B cell (primary cell): ENCODE results near the gene SLC4A4. TPM values are rescaled to one million over a fixed set of nuclear protein-coding genes. Genes with fewer than 3 reads are reported as not detected.

Experiments
- ATAC-seq: fragments of 200-7000 bp; cut with Tn5 transposase; one replicate; pipeline ENCODE4 v1.10.0; 2021; ENCODE audit warnings: low read depth, mild to moderate bottlenecking, moderate number of reproducible peaks, moderate library complexity
- CTCF ChIA-PET: fragments of 350-600 bp; sonication (Branson Sonifier 250); formaldehyde crosslinking; loops from one replicate; lab custom pipeline; 2021; ENCODE audit warnings: antibody characterized with exemption, inconsistent platforms; lab: Charles Lee
- POLR2A ChIA-PET: fragments of 350-600 bp; sonication (Branson Sonifier 250); formaldehyde crosslinking; loops from one replicate; lab custom pipeline; 2021; ENCODE audit warnings: antibody characterized with exemption; lab: Charles Lee
- DNase-seq: peaks from one replicate; pipeline ENCODE4 v3.0.0; 2013
- H2AFZ ChIP-seq: 2 replicates; pipeline ENCODE4 v1.6.1; 2012; ENCODE audit warnings: mild to moderate bottlenecking, low read depth, low read length; ENCODE audit not compliant: insufficient read depth, poor library complexity, severe bottlenecking
- H3K27ac ChIP-seq, 2 donors: 1 replicate in 1 of 2; 2 replicates in 1 of 2; pipeline ENCODE4 v1.5.1; 2012 to 2013; ENCODE audit warnings: low read length in 2 of 2, mild to moderate bottlenecking in 2 of 2, moderate library complexity in 1 of 2
- H3K27me3 ChIP-seq, 4 experiments: fragments of 200-600 bp in 1 of 4; sonication (generic) in 1 of 4; replicated peaks in 1 of 4; 1 replicate in 2 of 4; 2 replicates in 2 of 4; pipeline versions ENCODE4 v1.6.1 to v1.7.0; 2013 to 2016; ENCODE audit warnings: low read length in 3 of 4, mild to moderate bottlenecking in 2 of 4, mixed read lengths in 1 of 4, moderate library complexity in 1 of 4; ENCODE audit not compliant: insufficient read depth in 4 of 4, control insufficient read depth in 3 of 4; ENCODE audit errors: control extremely low read depth in 1 of 4
- H3K36me3 ChIP-seq, 2 experiments: replicated peaks in 1 of 2; 1 replicate in 1 of 2; 2 replicates in 1 of 2; pipeline versions ENCODE4 v1.6.1 to v1.7.1; 2013; ENCODE audit warnings: low read length in 1 of 2; ENCODE audit not compliant: insufficient read depth in 2 of 2, control insufficient read depth in 1 of 2; ENCODE audit errors: control extremely low read depth in 1 of 2, extremely low read depth in 1 of 2
- H3K4me1 ChIP-seq, 2 donors: fragments of 200-600 bp in 1 of 2; sonication (generic) in 1 of 2; 1 replicate in 1 of 2; 2 replicates in 1 of 2; pipeline versions ENCODE4 v1.5.1 to v1.6.1; 2013 to 2017; ENCODE audit warnings: low read length in 2 of 2; ENCODE audit not compliant: control insufficient read depth in 2 of 2, insufficient read depth in 2 of 2
- H3K4me2 ChIP-seq: replicated peaks from 2 replicates; pipeline ENCODE3; 2012; ENCODE audit warnings: mild to moderate bottlenecking, low read depth, low read length; ENCODE audit not compliant: poor library complexity, severe bottlenecking
- H3K4me3 ChIP-seq, 5 experiments: fragments of 200-600 bp in 1 of 5; sonication (generic) in 1 of 5; 1 replicate in 3 of 5; 2 replicates in 2 of 5; pipeline versions ENCODE4 v1.5.1 to v1.7.0; 2011 to 2016; ENCODE audit warnings: low read length in 4 of 5, mild to moderate bottlenecking in 4 of 5, low read depth in 2 of 5, control low read depth in 1 of 5, moderate library complexity in 1 of 5; ENCODE audit not compliant: insufficient read depth in 1 of 5; ENCODE audit errors: control extremely low read depth in 1 of 5, extremely low read depth in 1 of 5
- H3K79me2 ChIP-seq: fragments of 200-600 bp; sonication (generic); one replicate; pipeline ENCODE4 v1.6.0; 2016; ENCODE audit warnings: low read length; ENCODE audit not compliant: control insufficient read depth, insufficient read depth
- H3K9ac ChIP-seq: fragments of 200-600 bp; sonication (generic); 2 replicates; pipeline ENCODE4 v1.6.1; 2017; ENCODE audit warnings: mild to moderate bottlenecking, low read length, moderate library complexity
- H3K9me3 ChIP-seq, 3 donors: one replicate each; pipeline versions ENCODE4 v1.6.1 to v1.7.1; 2013; ENCODE audit warnings: low read length in 2 of 3; ENCODE audit not compliant: control insufficient read depth in 2 of 3, insufficient read depth in 1 of 3; ENCODE audit errors: control extremely low read depth in 1 of 3
- H4K20me1 ChIP-seq: 2 replicates; pipeline ENCODE4 v1.6.0; 2012; ENCODE audit warnings: mild to moderate bottlenecking, low read length; ENCODE audit not compliant: insufficient read depth, control insufficient read depth, poor library complexity, severe bottlenecking
- H3K27ac Mint-ChIP-seq: one replicate; pipeline ENCODE4 v1.8.0; 2021; ENCODE audit warnings: mixed read lengths
- H3K27me3 Mint-ChIP-seq: one replicate; pipeline ENCODE4 v1.8.0; 2021; ENCODE audit warnings: mixed read lengths
- H3K4me1 Mint-ChIP-seq: one replicate; pipeline ENCODE4 v1.8.0; 2021; ENCODE audit warnings: mixed read lengths
- H3K4me3 Mint-ChIP-seq: one replicate; pipeline ENCODE4 v1.8.0; 2021; ENCODE audit warnings: mixed read lengths
- H3K9me3 Mint-ChIP-seq: one replicate; pipeline ENCODE4 v1.8.0; 2022; ENCODE audit warnings: mixed read lengths; ENCODE audit not compliant: insufficient read depth
- EZH2 ChIP-seq: IDR thresholded peaks from 2 replicates; pipeline ENCODE4 v1.6.1; 2012; ENCODE audit warnings: borderline replicate concordance, low read depth, mild to moderate bottlenecking, moderate library complexity, low read length; ENCODE audit not compliant: insufficient read depth, poor library complexity, severe bottlenecking
- WGBS: methylation state at CpG from one replicate; pipeline ENCODE4 v1.1.5; 2013; ENCODE audit warnings: missing lambda C conversion rate; ENCODE audit not compliant: insufficient coverage; 5-methylcytosine and 5-hydroxymethylcytosine counted together
- intact Hi-C: fragments of 100-400 bp; cut with micrococcal nuclease; formaldehyde crosslinking; loops from one replicate; pipeline ENCODE4 v1.10.0; 2022
- polyA plus RNA-seq: library from polyadenylated mRNA; depleted of rRNA; stranded (reverse); fragments of >200 nt; gene quantifications from 2 replicates; pipeline ENCODE4 v1.2.3, GENCODE V29; 2012
- total RNA-seq, 2 donors: library from RNA; stranded (reverse); fragments of 120-200 nt in 1 of 2; gene quantifications; 1 replicate in 1 of 2; 2 replicates in 1 of 2; pipeline versions ENCODE4 v1.2.3 to v1.2.4, GENCODE V29; 2013 to 2022
- TF ChIP-seq, protein P1 (sequence below): fragments of 200-600 bp; IDR thresholded peaks from one replicate; pipeline ENCODE4 v1.8.0; 2022; ENCODE audit warnings: antibody characterized with exemption, mild to moderate bottlenecking

Gene SLC4A4
- total and polyA plus RNA-seq, 2 donors (not counting 1 experiment from before 2014, with no cell fraction given): not detected

DNA sequence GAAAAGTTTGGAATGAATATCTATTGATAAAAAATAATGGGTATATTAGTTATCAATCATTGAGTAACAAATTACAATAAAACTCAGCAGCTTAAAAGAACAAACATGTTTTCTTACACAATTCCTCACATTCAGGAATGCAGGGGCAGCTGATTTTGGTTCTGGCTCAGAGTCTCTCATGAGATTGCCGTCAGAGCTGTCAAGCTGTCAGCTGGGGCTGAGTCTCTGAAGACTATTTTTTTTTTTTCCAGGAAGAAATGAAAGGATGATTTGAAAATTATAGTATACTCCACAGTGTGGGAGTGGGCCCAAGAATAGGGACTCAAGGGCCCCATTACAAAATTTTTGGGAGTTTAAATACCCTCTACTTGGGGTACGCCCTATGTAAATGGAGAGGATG, 226.0 kb downstream of the SLC4A4 start:
- no peak overlapping the region for H3K4me3 ChIP-seq
- Mint-ChIP-seq H3K4me1 (no peaks in the 10 kb centered on the region), H3K27ac (no peak overlapping the region), H3K9me3 (no peaks in the 10 kb centered on the region), H3K27me3 (no peaks in the 10 kb centered on the region), H3K4me3 (no peak overlapping the region)
- H3K4me2 ChIP-seq: no peak overlapping the region
- no peak overlapping the region for H2AFZ ChIP-seq
- H3K27ac ChIP-seq: no peak overlapping the region
- WGBS: 100% methylated on average over 1 of the region's 2 CpGs
- H3K9ac ChIP-seq: no peak overlapping the region
- ChIA-PET POLR2A (no interaction called here), CTCF (no interaction called here)
- H4K20me1 ChIP-seq: no peaks in the 10 kb centered on the region
- intact Hi-C loops: no loop called here
- H3K79me2 ChIP-seq: no peaks in the 10 kb centered on the region
- no peak for DNase-seq
- no peaks in the 10 kb centered on the region for H3K4me1 ChIP-seq
- TF ChIP-seq EZH2: no peak
- TF ChIP-seq, protein P1, sequence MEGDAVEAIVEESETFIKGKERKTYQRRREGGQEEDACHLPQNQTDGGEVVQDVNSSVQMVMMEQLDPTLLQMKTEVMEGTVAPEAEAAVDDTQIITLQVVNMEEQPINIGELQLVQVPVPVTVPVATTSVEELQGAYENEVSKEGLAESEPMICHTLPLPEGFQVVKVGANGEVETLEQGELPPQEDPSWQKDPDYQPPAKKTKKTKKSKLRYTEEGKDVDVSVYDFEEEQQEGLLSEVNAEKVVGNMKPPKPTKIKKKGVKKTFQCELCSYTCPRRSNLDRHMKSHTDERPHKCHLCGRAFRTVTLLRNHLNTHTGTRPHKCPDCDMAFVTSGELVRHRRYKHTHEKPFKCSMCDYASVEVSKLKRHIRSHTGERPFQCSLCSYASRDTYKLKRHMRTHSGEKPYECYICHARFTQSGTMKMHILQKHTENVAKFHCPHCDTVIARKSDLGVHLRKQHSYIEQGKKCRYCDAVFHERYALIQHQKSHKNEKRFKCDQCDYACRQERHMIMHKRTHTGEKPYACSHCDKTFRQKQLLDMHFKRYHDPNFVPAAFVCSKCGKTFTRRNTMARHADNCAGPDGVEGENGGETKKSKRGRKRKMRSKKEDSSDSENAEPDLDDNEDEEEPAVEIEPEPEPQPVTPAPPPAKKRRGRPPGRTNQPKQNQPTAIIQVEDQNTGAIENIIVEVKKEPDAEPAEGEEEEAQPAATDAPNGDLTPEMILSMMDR: no peak
- H3K27me3 ChIP-seq: no peaks in the 10 kb centered on the region
- H3K36me3 ChIP-seq: no peaks in the 10 kb centered on the region
- no peak for ATAC-seq
- H3K9me3 ChIP-seq: no peaks in the 10 kb centered on the region

DNA sequence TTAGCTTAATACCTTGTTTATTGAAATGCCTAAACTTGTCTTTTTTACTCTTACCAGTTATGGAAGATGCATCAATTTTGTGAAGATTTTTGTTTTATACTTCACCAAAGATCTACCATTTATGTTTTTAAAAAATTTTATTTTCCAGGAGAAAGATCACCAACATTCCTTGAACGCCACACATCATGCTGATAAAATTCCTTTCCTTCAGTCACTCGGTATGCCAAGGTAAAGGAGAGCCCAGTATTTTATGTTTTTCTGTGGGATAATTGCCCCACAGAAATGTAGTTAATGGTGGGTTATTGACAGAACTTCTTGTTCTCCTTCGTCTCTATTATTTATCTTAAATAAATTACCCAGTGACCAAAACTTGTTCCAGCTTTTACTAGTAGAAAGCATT, 228.0 kb downstream of the SLC4A4 start:
- Histone ChIP-seq H4K20me1 (no peaks in the 10 kb centered on the region), H3K27ac (no peak overlapping the region), H3K27me3 (no peaks in the 10 kb centered on the region), H3K4me2 (no peak overlapping the region), H3K9me3 (no peaks in the 10 kb centered on the region), H2AFZ (no peak overlapping the region), H3K4me3 (no peak overlapping the region), H3K79me2 (no peaks in the 10 kb centered on the region), H3K4me1 (no peaks in the 10 kb centered on the region), H3K9ac (no peak overlapping the region), H3K36me3 (no peaks in the 10 kb centered on the region)
- H3K4me3 Mint-ChIP-seq: no peak overlapping the region
- H3K4me1 Mint-ChIP-seq: no peaks in the 10 kb centered on the region
- ATAC-seq (no peak), DNase-seq (no peak)
- no peak overlapping the region for H3K27ac Mint-ChIP-seq
- WGBS: no CpG with 5 or more reads among the region's 3 CpGs
- intact Hi-C loops: no loop called here
- H3K27me3 Mint-ChIP-seq: no peaks in the 10 kb centered on the region
- H3K9me3 Mint-ChIP-seq: no peaks in the 10 kb centered on the region
- POLR2A ChIA-PET: no interaction called here
- TF ChIP-seq, protein P1: no peak
- TF ChIP-seq EZH2: no peak
- CTCF ChIA-PET: no interaction called here
